ENCODE results near the gene SNCB.

SNCB gene

DNA sequence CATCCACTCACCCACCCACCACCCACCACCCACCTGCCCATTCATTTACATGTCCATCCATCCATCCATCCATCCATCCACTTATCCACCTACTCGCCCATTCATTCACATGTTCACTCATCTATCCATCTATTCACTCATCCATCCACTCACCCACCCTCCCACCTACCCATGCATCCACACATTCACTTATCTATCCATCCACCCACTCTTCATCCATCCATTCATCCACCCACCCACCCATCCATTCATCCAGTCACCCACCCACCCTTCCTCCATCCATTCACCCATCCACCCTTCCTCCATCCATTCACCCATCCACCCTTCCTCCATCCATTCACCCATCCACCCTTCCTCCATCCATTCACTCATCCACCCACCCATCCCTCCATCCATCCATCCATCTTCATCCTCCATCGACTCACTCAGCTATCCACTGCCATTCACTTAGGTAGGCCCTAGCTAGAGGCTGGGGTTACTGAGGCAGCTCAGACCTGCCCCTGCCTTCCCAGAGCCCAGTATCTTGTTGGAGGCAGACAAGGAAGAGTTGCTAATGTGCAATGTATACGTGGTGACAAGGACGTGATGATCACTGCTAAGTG, 29.6 kb upstream of the SNCB start:
- TF ChIP-seq TAF1 (IDR thresholded peaks at IDR 0.05; ENCODE audit: borderline replicate concordance, low read depth, low read length) (no peak), POLR2A (IDR thresholded peaks at IDR 0.05; ENCODE audit: low read depth, low read length) (no peak), POLR2AphosphoS5 (IDR thresholded peaks at IDR 0.05; ENCODE audit: low read depth, low read length) (no peak)
- no peak for DNase-seq (ENCODE audit: insufficient read length)
- FAIRE-seq, result no peak

DNA sequence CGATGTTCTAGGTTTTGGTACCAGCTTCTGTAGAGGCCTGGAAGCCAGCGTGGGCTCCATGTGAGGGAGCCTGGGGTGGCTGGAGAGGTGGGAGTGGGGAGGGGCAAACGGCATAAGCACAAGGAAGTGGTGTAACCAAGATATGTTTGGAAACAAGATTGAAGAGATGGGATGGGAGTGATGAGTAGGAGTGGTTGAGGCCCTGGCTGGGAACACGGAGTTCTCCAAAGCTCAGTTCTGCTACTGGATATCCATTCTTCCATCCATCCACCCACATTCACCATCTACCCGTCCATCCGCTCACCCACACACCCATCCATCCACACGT, 29.1 kb upstream of the SNCB start:
- FAIRE-seq (no peak), DNase-seq (ENCODE audit: insufficient read length) (no peak)
- TF ChIP-seq POLR2AphosphoS5 (IDR thresholded peaks at IDR 0.05; ENCODE audit: low read depth, low read length), result no peak
- TF ChIP-seq POLR2A (IDR thresholded peaks at IDR 0.05; ENCODE audit: low read depth, low read length), result no peak
- TF ChIP-seq TAF1 (IDR thresholded peaks at IDR 0.05; ENCODE audit: borderline replicate concordance, low read depth, low read length), result no peak

DNA sequence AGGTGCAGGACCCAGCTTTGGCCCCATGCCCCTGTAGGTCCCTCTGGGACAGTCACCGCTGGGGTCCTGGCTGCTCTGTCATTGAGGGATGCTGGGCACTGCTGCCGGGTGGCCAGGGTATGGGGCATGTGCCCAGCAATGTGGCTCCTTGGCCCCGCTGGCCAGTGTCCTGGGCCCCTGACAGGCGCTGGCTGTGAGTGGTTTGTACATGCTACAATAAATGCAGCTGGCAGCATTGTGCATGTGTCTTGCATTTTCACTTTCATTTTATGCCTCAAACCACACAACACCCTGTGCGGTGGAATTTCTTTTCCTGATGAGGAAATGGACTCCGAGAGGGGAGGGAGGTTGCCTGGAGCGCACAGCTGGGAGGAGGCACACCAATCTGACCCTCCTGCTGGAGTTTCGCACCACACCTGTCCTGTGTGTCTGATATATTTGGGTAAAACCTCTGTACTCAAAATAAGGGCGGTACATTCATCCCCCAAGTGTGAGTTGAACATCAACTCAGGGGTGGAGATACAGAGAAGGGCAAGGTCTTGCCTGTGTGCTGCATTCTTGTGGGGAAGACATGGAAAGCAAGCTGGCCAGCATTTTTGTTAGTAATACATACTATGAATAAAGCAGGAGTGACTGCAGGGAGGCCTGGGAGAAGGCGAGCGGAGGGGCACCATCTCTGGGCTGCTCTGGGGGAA, 28.6 kb upstream of the SNCB start:
- FAIRE-seq (peak; percentile 85), DNase-seq (ENCODE audit: insufficient read length) (no peak)
- TF ChIP-seq TAF1 (IDR thresholded peaks at IDR 0.05; ENCODE audit: borderline replicate concordance, low read depth, low read length) (no peak), POLR2A (IDR thresholded peaks at IDR 0.05; ENCODE audit: low read depth, low read length) (no peak), POLR2AphosphoS5 (IDR thresholded peaks at IDR 0.05; ENCODE audit: low read depth, low read length) (no peak)

DNA sequence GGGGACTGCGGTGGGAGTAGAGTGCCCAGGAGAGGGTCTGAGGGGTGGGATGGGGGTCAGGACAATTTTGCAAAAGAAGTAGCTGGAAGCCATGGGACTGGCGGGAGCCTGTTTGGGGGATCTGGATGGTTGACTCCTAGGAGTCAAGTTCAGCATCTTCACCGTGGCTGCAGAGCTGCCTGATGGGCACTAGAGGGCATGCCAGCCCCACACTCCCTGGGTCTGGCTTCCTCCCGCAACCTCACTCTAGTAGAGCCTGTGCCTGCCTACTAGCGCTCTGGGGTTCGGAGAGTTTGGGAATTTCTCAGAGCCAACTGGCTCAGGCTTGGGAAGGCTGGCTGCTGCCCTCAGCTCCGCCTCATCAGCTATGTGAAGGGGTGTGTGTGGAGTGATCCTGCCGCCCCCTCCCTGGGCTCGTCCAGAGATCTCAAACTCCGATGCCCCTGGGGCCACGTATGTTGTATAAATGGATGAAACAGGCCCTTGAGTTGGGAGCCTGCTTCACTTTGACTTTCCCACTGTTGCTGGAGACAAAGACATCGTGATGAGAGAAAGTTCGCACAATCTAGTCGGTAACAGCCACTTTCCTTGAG, 27.8 kb upstream of the SNCB start:
- FAIRE-seq (peak; percentile 80), DNase-seq (ENCODE audit: insufficient read length) (peak; percentile 67)
- TF ChIP-seq POLR2AphosphoS5 (IDR thresholded peaks at IDR 0.05; ENCODE audit: low read depth, low read length) (no peak), TAF1 (IDR thresholded peaks at IDR 0.05; ENCODE audit: borderline replicate concordance, low read depth, low read length) (no peak), POLR2A (IDR thresholded peaks at IDR 0.05; ENCODE audit: low read depth, low read length) (no peak)

DNA sequence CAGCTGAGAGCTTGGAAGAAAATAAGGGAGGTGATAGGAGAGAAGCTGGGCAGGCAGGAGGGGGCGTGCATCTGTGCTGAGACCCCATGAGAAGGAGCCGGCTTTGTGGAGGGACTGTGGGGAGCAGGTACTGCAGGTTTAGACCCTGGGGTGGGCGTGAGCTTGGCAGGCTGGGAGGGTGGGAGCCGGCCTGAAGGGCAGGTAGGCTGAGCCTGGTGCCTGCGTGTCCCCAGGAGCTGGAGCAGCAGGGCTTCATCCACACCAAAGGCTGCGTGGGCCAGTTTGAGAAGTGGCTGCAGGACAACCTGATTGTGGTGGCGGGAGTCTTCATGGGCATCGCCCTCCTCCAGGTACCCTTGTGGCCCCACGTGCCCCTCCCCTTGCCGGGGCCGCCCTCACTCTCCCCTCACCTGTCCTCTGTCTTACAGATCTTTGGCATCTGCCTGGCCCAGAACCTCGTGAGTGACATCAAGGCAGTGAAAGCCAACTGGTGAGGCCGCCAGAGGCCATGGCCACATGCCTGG, 26.2 kb upstream of the SNCB start:
- DNase-seq (ENCODE audit: insufficient read length) (no peak), FAIRE-seq (no peak)
- no peak for TF ChIP-seq TAF1 (IDR thresholded peaks at IDR 0.05; ENCODE audit: borderline replicate concordance, low read depth, low read length)
- TF ChIP-seq POLR2A (IDR thresholded peaks at IDR 0.05; ENCODE audit: low read depth, low read length), result no peak
- no peak for TF ChIP-seq POLR2AphosphoS5 (IDR thresholded peaks at IDR 0.05; ENCODE audit: low read depth, low read length)

DNA sequence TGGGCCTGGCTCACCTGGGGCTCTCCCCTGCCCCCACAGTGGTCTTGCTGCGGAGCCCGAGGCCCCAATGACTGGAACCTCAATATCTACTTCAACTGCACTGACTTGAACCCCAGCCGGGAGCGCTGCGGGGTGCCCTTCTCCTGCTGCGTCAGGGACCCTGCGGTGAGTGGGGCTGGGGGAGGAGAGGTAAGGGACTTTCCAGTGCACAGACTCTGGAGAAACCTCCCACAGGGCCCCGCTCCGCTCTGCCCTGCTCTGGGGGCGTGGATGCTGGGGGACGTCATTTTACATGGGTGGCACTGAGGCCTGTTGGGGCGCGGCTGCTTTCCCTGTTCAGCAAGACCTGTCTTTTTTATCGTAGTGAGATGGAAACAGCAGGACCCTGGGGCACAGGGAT, 24.5 kb upstream of the SNCB start:
- no peak for TF ChIP-seq TAF1 (IDR thresholded peaks at IDR 0.05; ENCODE audit: borderline replicate concordance, low read depth, low read length)
- TF ChIP-seq POLR2A (IDR thresholded peaks at IDR 0.05; ENCODE audit: low read depth, low read length), result no peak
- no peak for TF ChIP-seq POLR2AphosphoS5 (IDR thresholded peaks at IDR 0.05; ENCODE audit: low read depth, low read length)
- DNase-seq (ENCODE audit: insufficient read length) (no peak), FAIRE-seq (no peak)

DNA sequence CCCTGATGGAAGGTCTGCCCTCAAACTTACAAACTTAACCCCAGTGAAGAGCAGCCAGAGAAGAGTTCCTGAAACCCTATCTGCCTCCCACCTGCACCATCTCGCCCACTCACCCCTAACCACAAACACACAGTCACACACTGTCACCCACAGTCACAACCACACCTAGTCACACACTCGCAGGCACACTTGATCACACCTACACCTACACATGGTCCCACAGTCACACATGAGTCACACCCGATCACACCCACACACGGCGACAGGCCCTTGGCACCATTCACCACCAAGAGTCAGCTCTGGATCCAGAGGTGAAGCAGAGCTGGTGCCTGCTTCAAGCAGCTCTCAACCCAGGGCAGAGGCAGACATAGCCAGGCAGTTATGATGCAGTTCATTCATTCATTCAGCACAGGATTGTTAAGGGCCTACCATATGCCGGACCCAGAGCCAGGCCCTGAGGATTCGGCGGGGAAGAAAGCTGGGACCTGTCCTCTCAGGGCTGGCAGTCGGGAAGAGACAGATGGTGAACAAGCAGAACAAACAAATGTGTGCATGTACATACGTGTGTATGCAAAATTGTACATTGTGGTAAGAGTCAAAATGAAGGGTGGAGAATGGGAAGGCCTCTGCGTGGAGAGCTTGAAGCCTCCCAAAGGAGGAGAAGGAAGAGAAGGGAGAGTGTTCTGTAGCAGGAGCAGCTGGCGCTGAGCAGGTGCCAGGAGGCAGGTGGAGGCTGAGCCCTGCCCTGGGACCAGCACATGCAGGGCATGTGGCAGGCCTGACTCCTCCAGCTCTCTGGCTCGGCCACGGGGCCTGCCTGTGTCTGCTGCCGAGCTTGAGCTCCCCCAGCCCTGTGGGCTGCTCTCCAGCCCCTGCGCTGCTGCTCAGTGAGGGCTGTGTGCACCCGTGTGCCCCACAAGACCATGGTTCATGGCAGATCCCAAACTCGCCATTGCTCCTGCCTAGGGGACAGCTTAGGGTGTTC, 23.4 kb upstream of the SNCB start:
- TF ChIP-seq POLR2AphosphoS5 (IDR thresholded peaks at IDR 0.05; ENCODE audit: low read depth, low read length), result no peak
- TF ChIP-seq POLR2A (IDR thresholded peaks at IDR 0.05; ENCODE audit: low read depth, low read length), result no peak
- no peak for TF ChIP-seq TAF1 (IDR thresholded peaks at IDR 0.05; ENCODE audit: borderline replicate concordance, low read depth, low read length)
- DNase-seq (ENCODE audit: insufficient read length), result no peak
- peak; percentile 50 for FAIRE-seq

DNA sequence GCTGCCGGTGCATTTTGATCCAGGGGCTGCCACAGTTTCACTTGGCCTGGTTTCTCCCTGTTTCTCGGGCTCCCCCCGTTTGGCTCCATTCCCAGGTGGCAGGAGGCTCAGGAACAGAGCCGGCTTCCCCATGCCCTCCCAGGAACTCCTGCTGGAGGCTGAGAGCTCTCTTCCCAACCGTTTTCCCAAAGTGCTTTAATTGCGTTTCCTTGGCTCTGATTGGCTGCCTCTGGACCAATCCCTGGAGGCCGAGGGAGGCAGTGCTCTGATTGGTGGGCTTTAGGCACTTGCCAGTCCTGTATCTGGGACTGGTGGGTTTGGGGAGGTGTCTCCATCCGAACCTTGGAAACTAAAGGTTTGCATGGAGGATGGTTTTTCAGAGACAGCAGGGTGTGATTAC, 21.8 kb upstream of the SNCB start:
- DNase-seq (ENCODE audit: insufficient read length) (no peak), FAIRE-seq (no peak)
- TF ChIP-seq TAF1 (IDR thresholded peaks at IDR 0.05; ENCODE audit: borderline replicate concordance, low read depth, low read length) (no peak), POLR2A (IDR thresholded peaks at IDR 0.05; ENCODE audit: low read depth, low read length) (no peak), POLR2AphosphoS5 (IDR thresholded peaks at IDR 0.05; ENCODE audit: low read depth, low read length) (no peak)

DNA sequence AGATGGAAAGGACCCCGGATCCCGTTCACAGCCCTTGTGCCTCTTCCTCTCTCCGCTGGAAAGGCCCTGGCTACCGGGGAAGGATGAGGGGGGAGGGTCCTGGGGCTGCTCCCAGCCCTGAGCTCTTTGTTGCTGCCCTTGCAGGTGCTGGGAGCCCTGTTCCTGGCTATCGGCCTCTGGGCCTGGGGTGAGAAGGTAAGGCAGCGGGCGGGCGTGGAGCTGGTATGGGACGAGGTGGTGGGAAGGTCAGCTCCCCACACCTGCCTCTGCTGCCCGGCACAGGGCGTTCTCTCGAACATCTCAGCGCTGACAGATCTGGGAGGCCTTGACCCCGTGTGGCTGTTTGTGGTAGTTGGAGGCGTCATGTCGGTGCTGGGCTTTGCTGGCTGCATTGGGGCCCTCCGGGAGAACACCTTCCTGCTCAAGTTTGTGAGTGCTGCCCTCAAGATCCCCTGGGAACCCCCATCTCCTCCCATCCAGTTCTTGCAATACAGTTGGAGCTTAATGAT, 21.2 kb upstream of the SNCB start:
- TF ChIP-seq TAF1 (IDR thresholded peaks at IDR 0.05; ENCODE audit: borderline replicate concordance, low read depth, low read length), result no peak
- TF ChIP-seq POLR2A (IDR thresholded peaks at IDR 0.05; ENCODE audit: low read depth, low read length), result no peak
- TF ChIP-seq POLR2AphosphoS5 (IDR thresholded peaks at IDR 0.05; ENCODE audit: low read depth, low read length), result no peak
- DNase-seq (ENCODE audit: insufficient read length) (no peak), FAIRE-seq (no peak)

DNA sequence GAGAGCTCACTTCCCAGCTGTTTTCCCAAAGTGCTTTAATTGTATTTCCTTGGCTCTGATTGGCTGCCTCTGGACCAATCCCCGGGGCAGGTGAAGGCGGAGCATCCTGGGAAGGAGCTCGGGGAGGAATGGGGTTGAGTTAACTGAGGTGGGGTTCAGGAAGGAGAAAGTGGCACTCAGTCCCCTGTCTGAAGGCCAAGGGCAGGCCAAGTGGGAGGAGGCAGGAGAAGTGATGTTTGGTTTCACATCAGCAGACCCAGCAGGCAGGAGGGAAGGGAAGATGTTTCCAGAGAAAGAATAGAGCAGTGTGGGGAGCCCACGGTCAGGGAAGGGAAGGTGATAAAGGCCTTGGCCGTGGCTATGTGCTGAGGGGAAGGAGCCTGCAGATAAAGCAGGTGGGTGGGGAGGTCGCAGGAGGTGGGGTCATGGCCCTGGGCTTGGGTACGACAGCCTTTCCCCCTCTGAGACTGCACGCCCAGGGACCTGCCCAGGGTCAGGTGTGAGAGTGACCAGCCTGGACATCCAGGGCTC, 20.1 kb upstream of the SNCB start:
- FAIRE-seq, result no peak
- TF ChIP-seq POLR2AphosphoS5 (IDR thresholded peaks at IDR 0.05; ENCODE audit: low read depth, low read length), result no peak
- no peak for TF ChIP-seq POLR2A (IDR thresholded peaks at IDR 0.05; ENCODE audit: low read depth, low read length)
- no peak for TF ChIP-seq TAF1 (IDR thresholded peaks at IDR 0.05; ENCODE audit: borderline replicate concordance, low read depth, low read length)
- no peak for DNase-seq (ENCODE audit: insufficient read length)
